Brain microvascular endothelial cell (primary cell): ENCODE measurements around the gene PTGFRN.

Experiments used
- DNase-seq: peaks from one replicate; pipeline ENCODE4 v3.0.0-alpha.2; 2020
- H3K27ac ChIP-seq: fragments of 250-450 bp; sonication (Bioruptor Pico); 2 replicates; pipeline ENCODE4 v1.5.1; 2020; ENCODE audit warnings: mild to moderate bottlenecking, moderate library complexity
- H3K27me3 ChIP-seq: fragments of 250-450 bp; sonication (Bioruptor Pico); replicated peaks from 2 replicates; pipeline ENCODE4 v1.5.1; 2020; ENCODE audit warnings: mild to moderate bottlenecking
- H3K36me3 ChIP-seq: fragments of 250-450 bp; sonication (Bioruptor Pico); replicated peaks from 2 replicates; pipeline ENCODE4 v1.5.1; 2020; ENCODE audit warnings: mild to moderate bottlenecking
- H3K4me3 ChIP-seq: 2 replicates; pipeline ENCODE4 v1.5.1; 2011; ENCODE audit warnings: low read depth, mild to moderate bottlenecking, control low read depth, low read length, moderate library complexity
- in situ Hi-C: cut with HindIII; loops from 2 replicates; pipeline ENCODE4 v1.10.0; 2017; ENCODE audit warnings: low sequenced_read_pairs, low pct_ligation_motif_present
- TF ChIP-seq, protein P1 (sequence below): IDR thresholded peaks from 2 replicates; pipeline ENCODE4 v1.5.1; 2011; ENCODE audit warnings: low read depth, mild to moderate bottlenecking, moderate library complexity, low read length, control low read depth, inconsistent platforms; ENCODE audit errors: missing control alignments

PTGFRN gene

DNA sequence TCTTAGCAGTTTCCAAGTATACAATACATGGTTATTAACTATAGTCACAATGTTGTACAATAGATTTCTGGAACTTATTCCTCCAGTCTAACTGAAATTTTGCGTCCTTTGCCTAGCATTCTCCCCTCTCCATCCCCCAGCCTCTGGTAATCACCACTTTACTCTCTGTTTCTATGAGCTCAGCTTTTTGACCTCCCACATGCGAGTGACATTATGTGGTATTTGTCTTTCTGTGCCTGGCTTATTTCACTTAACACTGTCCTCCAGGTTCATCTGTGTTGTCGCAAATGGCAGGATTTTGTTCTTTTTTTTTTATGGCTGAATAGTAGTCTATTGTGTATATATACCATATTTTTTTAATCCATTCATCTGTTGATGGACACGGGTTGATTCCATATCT, 47.9 kb downstream of the PTGFRN start:
- no peaks in the 10 kb centered on the region for H3K27me3 ChIP-seq
- H3K36me3 ChIP-seq, result no peaks in the 10 kb centered on the region
- no peak overlapping the region for H3K27ac ChIP-seq
- no peak overlapping the region for H3K4me3 ChIP-seq
- TF ChIP-seq, protein P1, sequence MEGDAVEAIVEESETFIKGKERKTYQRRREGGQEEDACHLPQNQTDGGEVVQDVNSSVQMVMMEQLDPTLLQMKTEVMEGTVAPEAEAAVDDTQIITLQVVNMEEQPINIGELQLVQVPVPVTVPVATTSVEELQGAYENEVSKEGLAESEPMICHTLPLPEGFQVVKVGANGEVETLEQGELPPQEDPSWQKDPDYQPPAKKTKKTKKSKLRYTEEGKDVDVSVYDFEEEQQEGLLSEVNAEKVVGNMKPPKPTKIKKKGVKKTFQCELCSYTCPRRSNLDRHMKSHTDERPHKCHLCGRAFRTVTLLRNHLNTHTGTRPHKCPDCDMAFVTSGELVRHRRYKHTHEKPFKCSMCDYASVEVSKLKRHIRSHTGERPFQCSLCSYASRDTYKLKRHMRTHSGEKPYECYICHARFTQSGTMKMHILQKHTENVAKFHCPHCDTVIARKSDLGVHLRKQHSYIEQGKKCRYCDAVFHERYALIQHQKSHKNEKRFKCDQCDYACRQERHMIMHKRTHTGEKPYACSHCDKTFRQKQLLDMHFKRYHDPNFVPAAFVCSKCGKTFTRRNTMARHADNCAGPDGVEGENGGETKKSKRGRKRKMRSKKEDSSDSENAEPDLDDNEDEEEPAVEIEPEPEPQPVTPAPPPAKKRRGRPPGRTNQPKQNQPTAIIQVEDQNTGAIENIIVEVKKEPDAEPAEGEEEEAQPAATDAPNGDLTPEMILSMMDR, result no peak
- in situ Hi-C loops, result no loop called here
- DNase-seq, result no peak

- TF ChIP-seq, protein P1, result no peak
- Histone ChIP-seq H3K27ac (no peak overlapping the region), H3K4me3 (no peak overlapping the region), H3K27me3 (no peaks in the 10 kb centered on the region), H3K36me3 (no peaks in the 10 kb centered on the region)
- in situ Hi-C loops, result no loop called here
- DNase-seq, result no peak
Measured at GRCh38 chr1:116958110-116958509, 48.4 kb downstream of the PTGFRN start.

DNA sequence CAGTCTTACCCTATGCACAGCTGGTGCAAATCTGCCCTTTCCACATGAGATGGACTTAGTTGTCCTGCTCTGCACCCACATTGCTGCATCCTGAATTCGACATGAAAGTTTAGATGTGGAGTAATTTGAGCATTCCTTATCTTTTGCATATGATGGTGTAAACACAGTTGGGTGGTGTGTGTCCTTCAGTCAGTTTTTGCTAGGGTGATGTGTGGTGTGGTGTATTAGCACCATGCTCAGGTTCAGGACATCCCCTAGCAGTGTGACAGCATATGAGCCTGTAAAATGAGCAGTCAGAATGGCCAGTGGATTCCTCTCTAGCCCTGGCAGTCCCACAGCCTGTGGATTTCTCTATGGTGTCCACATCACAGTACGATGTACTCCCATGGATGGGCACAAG, 49.3 kb downstream of the PTGFRN start:
- DNase-seq, result no peak
- in situ Hi-C loops, result no loop called here
- H3K27ac ChIP-seq, result no peak overlapping the region
- TF ChIP-seq, protein P1, result no peak
- H3K36me3 ChIP-seq, result no peaks in the 10 kb centered on the region
- H3K4me3 ChIP-seq, result no peak overlapping the region
- H3K27me3 ChIP-seq, result no peaks in the 10 kb centered on the region

DNA sequence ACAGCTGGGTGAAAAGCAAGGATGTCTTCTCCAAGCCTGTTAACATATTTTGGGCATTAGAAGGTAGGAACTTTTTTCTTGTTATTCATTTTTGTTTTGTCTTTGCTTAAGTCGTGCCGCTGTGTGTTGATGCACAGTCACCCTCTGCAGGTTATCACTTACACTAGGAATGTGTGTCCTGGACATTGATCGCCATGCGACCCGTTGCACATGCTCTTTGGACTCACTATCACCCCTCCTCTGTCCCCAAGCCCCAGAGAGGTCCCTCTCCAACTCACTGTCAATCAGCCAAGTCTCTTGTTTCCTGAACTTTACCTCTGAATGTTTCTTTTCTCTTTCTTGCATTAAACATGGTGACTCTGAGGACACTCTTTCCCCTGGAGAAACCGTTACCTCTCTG, 51.9 kb downstream of the PTGFRN start:
- TF ChIP-seq, protein P1, result no peak
- H3K36me3 ChIP-seq, result no peaks in the 10 kb centered on the region
- DNase-seq, result no peak
- no peaks in the 10 kb centered on the region for H3K27me3 ChIP-seq
- in situ Hi-C loops, result no loop called here
- H3K4me3 ChIP-seq, result no peak overlapping the region
- no peak overlapping the region for H3K27ac ChIP-seq

DNA sequence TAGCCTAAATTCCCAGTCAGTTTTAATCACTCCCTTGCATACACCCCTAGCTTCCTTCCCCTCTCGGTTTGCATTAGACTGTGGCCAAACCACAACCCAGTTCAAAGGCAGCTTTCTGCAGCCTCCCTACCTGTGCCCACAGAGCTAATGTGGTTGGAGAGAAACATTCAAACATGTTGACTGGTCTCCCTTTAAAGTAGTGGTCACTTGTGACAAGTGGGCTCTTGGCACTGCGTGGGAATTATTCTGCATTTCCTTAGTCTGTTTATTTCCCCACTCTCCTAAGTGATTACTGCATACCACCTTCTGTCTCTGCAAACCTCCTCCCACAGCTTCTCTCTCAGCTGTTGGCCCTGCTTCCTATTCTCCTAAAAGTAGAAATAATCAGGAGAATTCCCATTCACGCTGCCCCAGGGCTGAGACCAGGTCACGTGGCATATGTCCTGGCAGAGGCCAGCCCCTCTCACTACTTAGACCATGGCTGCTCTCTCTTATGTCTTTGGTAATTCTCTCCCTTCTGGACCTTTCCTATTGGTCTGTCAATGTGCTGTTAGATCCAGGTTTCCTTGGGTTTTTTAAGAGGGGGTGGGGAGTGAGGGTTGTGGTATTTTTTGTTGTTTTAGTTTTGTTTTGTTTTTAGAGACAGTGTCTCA, 53.4 kb downstream of the PTGFRN start:
- in situ Hi-C loops, result no loop called here

More for the DNA sequence above, 53.4 kb downstream of the PTGFRN start:
- no peak overlapping the region for H3K4me3 ChIP-seq
- no peak for DNase-seq
- no peaks in the 10 kb centered on the region for H3K36me3 ChIP-seq
- no peaks in the 10 kb centered on the region for H3K27me3 ChIP-seq
- TF ChIP-seq, protein P1, result no peak
- no peak overlapping the region for H3K27ac ChIP-seq
